Calu3 (cell line): Measurements from ENCODE around the gene EHF. TPM values are rescaled to one million over a fixed set of nuclear protein-coding genes. Genes with fewer than 3 reads are reported as not detected.
"Not testable (repeated sequence)": the region's sequence is repeated elsewhere in the genome, so short reads cannot be mapped to it uniquely, and the experiment has no call there.

Experiments
- BruUV-seq: library from RNA; stranded (reverse); fragments of 400-500 nt; replicated peaks from 2 replicates; lab custom pipeline; 2021; lab: Mats Ljungman, UMichigan
- CTCF ChIA-PET: fragments of 300-600 bp; sonication (Branson Sonifier 250); formaldehyde crosslinking; loops from one replicate; lab custom pipeline; 2022; ENCODE audit warnings: antibody characterized with exemption; lab: Charles Lee
- DNase-seq: peaks from one replicate; pipeline ENCODE4 v3.0.0; 2022
- H3K27ac Mint-ChIP-seq: one replicate; pipeline ENCODE4 v1.8.0; 2022; ENCODE audit warnings: mixed read lengths; ENCODE audit not compliant: unreplicated experiment
- H3K27me3 Mint-ChIP-seq: one replicate; pipeline ENCODE4 v1.8.0; 2022; ENCODE audit warnings: mixed read lengths; ENCODE audit not compliant: unreplicated experiment
- H3K36me3 Mint-ChIP-seq: one replicate; pipeline ENCODE4 v1.8.0; 2022; ENCODE audit warnings: mild to moderate bottlenecking, moderate library complexity, mixed read lengths; ENCODE audit not compliant: insufficient read depth, unreplicated experiment
- H3K4me1 Mint-ChIP-seq: one replicate; pipeline ENCODE4 v1.8.0; 2022; ENCODE audit warnings: mild to moderate bottlenecking, low read depth, mixed read lengths; ENCODE audit not compliant: unreplicated experiment
- H3K4me3 Mint-ChIP-seq: one replicate; pipeline ENCODE4 v1.8.0; 2022; ENCODE audit warnings: mild to moderate bottlenecking, low read depth, moderate library complexity, mixed read lengths; ENCODE audit not compliant: unreplicated experiment
- H3K9me3 Mint-ChIP-seq: one replicate; pipeline ENCODE4 v1.8.0; 2022; ENCODE audit warnings: low read depth, mixed read lengths; ENCODE audit not compliant: unreplicated experiment
- intact Hi-C: fragments of 100-400 bp; cut with micrococcal nuclease; formaldehyde crosslinking; loops from one replicate; pipeline ENCODE4 v1.10.0; 2022; ENCODE audit not compliant: unreplicated experiment
- total RNA-seq: library from RNA; stranded (reverse); gene quantifications from 2 replicates; pipeline ENCODE4 v1.2.3, GENCODE V29; 2022
- TF ChIP-seq, protein P1 (sequence below): fragments of 200-600 bp; IDR thresholded peaks from one replicate; pipeline ENCODE4 v1.8.0; 2022; ENCODE audit warnings: antibody characterized with exemption; ENCODE audit not compliant: unreplicated experiment

Gene EHF
- total RNA-seq, 1 experiment from 2014 or later = 286 TPM

DNA sequence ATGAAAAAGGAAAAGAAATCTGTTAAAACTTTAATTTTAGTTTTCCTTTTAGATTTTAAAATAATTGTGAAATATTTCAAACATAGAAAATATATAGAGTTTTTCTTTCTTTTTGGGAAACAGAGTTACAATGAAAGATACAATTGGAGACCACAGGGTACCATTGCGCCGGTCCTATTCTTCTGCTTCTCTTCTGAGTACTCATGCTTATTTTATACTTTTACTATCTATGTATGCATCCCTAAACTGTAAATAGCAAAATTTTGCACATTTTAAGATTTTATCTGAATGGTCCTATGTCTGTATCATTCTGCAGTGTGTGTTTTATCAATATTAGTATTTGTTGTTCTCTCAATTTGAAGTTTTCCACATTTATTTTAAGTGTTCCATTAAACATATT lies 65.0 kb downstream of the EHF start:
- TF ChIP-seq, protein P1, sequence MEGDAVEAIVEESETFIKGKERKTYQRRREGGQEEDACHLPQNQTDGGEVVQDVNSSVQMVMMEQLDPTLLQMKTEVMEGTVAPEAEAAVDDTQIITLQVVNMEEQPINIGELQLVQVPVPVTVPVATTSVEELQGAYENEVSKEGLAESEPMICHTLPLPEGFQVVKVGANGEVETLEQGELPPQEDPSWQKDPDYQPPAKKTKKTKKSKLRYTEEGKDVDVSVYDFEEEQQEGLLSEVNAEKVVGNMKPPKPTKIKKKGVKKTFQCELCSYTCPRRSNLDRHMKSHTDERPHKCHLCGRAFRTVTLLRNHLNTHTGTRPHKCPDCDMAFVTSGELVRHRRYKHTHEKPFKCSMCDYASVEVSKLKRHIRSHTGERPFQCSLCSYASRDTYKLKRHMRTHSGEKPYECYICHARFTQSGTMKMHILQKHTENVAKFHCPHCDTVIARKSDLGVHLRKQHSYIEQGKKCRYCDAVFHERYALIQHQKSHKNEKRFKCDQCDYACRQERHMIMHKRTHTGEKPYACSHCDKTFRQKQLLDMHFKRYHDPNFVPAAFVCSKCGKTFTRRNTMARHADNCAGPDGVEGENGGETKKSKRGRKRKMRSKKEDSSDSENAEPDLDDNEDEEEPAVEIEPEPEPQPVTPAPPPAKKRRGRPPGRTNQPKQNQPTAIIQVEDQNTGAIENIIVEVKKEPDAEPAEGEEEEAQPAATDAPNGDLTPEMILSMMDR = no peak
- no peaks in the 10 kb centered on the region for H3K9me3 Mint-ChIP-seq
- no peaks in the 10 kb centered on the region for H3K27me3 Mint-ChIP-seq
- DNase-seq = no peak
- no peak overlapping the region for H3K4me3 Mint-ChIP-seq
- peaks cover 16% of the 10 kb centered on the region for H3K36me3 Mint-ChIP-seq
- peak overlapping the region; percentile 78 for H3K27ac Mint-ChIP-seq
- intact Hi-C loops = no loop called here
- BruUV-seq = no TSS peak
- peaks cover 22% of the 10 kb centered on the region for H3K4me1 Mint-ChIP-seq
- CTCF ChIA-PET = no interaction called here

DNA sequence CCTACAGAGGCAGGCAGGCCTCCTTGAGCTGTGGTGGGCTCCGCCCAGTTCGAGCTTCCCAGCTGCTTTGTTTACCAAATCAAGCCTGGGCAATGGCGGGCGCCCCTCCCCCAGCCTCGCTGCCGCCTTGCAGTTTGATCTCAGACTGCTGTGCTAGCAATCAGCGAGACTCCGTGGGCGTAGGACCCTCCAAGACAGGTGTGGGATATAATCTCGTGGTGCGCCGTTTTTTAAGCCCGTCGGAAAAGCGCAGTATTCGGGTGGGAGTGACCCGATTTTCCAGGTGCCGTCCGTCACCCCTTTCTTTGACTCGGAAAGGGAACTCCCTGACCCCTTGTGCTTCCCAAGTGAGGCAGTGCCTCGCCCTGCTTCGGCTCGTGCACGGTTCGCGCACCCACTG lies 71.4 kb downstream of the EHF start:
- H3K27me3 Mint-ChIP-seq, H3K36me3 Mint-ChIP-seq, H3K27ac Mint-ChIP-seq, BruUV-seq, H3K4me1 Mint-ChIP-seq, H3K9me3 Mint-ChIP-seq, H3K4me3 Mint-ChIP-seq, CTCF ChIA-PET, intact Hi-C loops, DNase-seq: not testable (repeated sequence)

DNA sequence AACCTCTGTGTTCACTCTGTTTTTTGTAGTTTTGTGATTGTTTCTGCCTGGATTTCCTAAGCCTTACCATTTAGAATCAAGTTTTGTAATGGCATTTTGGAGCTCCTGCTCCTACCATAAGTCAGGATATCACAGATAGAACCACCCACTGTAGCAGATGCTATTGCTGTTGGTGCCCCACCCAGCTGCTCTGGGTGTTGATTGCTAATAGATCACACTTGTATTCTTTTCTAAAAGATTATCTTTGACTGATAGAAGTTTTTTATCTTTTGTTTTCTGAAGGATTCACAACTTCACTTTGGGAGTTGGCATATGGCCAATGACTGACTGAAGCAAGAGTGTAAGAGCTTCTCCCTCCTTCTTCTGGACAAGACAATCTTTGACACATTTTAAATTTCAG lies 76.0 kb downstream of the EHF start:
- H3K36me3 Mint-ChIP-seq = no peaks in the 10 kb centered on the region
- CTCF ChIA-PET = no interaction called here
- BruUV-seq = no TSS peak
- intact Hi-C loops = no loop called here
- no peak for DNase-seq
- H3K27me3 Mint-ChIP-seq = no peaks in the 10 kb centered on the region
- H3K9me3 Mint-ChIP-seq = peaks cover 7% of the 10 kb centered on the region
- TF ChIP-seq, protein P1 = no peak
- no peak overlapping the region for H3K4me3 Mint-ChIP-seq
- no peaks in the 10 kb centered on the region for H3K4me1 Mint-ChIP-seq
- H3K27ac Mint-ChIP-seq = no peak overlapping the region

DNA sequence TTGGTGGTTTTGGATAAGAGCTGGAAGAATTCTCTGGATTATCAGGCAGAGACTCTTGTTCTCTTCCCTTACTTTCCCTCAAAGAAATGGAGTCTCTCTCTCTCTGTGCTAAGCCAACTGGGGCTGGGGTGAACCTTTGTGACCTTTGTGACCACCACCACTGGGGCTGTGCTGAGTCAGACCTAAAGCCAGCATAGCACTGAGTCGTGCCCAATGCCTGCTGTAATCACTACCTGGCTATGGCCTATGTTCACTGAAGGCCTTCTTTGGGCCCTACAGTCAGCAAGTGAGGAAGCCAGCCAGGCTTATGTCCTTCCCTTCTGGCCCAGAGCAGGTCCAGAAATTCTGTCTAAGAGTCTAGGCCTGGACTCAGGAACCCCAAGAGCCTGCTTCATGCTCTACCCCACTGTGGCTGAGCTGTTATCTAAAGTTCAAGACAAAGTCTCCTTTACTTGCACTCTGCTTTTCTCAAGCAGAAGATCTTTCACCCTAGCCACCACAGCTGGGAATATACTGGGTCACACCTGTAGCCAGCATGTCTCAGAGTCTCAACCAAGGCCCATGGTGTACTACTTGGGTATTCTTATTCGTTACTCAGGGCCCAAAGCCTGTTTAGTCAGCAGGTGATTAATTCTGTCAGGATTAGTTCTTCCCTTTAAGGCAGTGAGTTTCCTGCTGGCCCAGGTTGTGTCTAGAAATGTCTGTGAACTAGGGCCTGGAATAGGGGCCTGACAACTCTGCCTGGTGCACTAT lies 86.0 kb downstream of the EHF start:
- Mint-ChIP-seq H3K27me3 (no peaks in the 10 kb centered on the region), H3K27ac (no peak overlapping the region), H3K36me3 (no peaks in the 10 kb centered on the region), H3K4me3 (no peak overlapping the region), H3K4me1 (no peaks in the 10 kb centered on the region), H3K9me3 (no peaks in the 10 kb centered on the region)
- TF ChIP-seq, protein P1 = no peak
- BruUV-seq = no TSS peak
- intact Hi-C loops = no loop called here
- CTCF ChIA-PET = no interaction called here
- DNase-seq = no peak

DNA sequence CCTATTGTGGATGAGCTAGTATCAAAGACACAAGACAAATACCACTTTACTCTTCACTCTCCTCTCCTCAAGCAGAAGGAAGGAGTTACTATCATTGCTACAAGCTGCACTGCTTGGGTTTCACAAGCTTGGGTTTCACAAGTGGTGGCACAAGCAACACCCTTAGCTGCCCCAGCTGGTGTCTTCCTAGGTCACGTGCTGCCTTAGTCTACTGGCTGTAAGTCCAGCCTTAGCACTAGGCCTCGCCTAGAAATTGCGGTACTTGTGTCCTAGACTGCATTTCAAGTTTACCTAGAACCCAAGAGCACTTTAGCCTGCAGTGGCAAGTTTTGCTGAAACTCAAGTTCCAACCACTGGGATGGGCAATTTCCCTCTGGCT lies 86.6 kb downstream of the EHF start:
- no peak overlapping the region for H3K4me3 Mint-ChIP-seq
- H3K27ac Mint-ChIP-seq = no peak overlapping the region
- CTCF ChIA-PET = no interaction called here
- H3K9me3 Mint-ChIP-seq = peaks cover 4% of the 10 kb centered on the region
- TF ChIP-seq, protein P1 = no peak
- H3K4me1 Mint-ChIP-seq = no peaks in the 10 kb centered on the region
- no TSS peak for BruUV-seq
- H3K27me3 Mint-ChIP-seq = no peaks in the 10 kb centered on the region
- intact Hi-C loops = no loop called here
- DNase-seq = no peak
- no peaks in the 10 kb centered on the region for H3K36me3 Mint-ChIP-seq
